ENCODE measurements around the gene PCBD1. TPM values are rescaled to one million over a fixed set of nuclear protein-coding genes. Genes with fewer than 3 reads are reported as not detected.

The PCBD1 gene
- total RNA-seq, 1 donor from 2014 or later, result 54.6 TPM

GRCh38 chr10:70901276-70901878, 13.0 kb upstream of the PCBD1 start:
- Histone ChIP-seq H3K36me3 (ENCODE audit: insufficient read depth, low read length) (no peaks in the 10 kb centered on the region), H3K4me2 (ENCODE audit: low read length) (no peak overlapping the region), H3K79me2 (ENCODE audit: insufficient read depth, low read length) (no peaks in the 10 kb centered on the region), H3K4me3 (ENCODE audit: insufficient read depth, low read depth, low read length) (no peak overlapping the region), H3K27ac (ENCODE audit: low read depth, low read length) (no peak overlapping the region), H3K4me1 (ENCODE audit: insufficient read depth, low read length) (no peaks in the 10 kb centered on the region), H4K20me1 (ENCODE audit: insufficient read depth, low read length) (no peaks in the 10 kb centered on the region), H3K9me3 (ENCODE audit: insufficient read depth, low read depth, low read length) (no peaks in the 10 kb centered on the region), H2AFZ (ENCODE audit: low read depth, low read length) (no peak overlapping the region), H3K9ac (ENCODE audit: low read length) (no peak overlapping the region), H3K27me3 (ENCODE audit: insufficient read depth, low read length) (no peaks in the 10 kb centered on the region)
- Mint-ChIP-seq H3K4me1 (ENCODE audit: low read depth, unreplicated experiment) (no peaks in the 10 kb centered on the region), H3K4me3 (ENCODE audit: unreplicated experiment) (no peak overlapping the region), H3K36me3 (ENCODE audit: low read depth, unreplicated experiment) (peaks cover 2% of the 10 kb centered on the region), H3K9me3 (ENCODE audit: unreplicated experiment) (no peaks in the 10 kb centered on the region), H3K27me3 (ENCODE audit: low read depth, unreplicated experiment) (peaks cover 33% of the 10 kb centered on the region), H3K27ac (ENCODE audit: unreplicated experiment) (no peak overlapping the region)
- TF ChIP-seq EZH2 (IDR thresholded peaks at IDR 0.05; ENCODE audit: insufficient read depth, low read length) (no peak), CTCF (IDR thresholded peaks at IDR 0.05; ENCODE audit: insufficient read depth, low read depth, low read length) (no peak)
- FAIRE-seq (no peak), DNase-seq (ENCODE audit: low read depth) (no peak)

GRCh38 chr10:70899096-70899495, 10.7 kb upstream of the PCBD1 start:
- Histone ChIP-seq H3K4me2 (ENCODE audit: low read length) (no peak overlapping the region), H4K20me1 (ENCODE audit: insufficient read depth, low read length) (no peaks in the 10 kb centered on the region), H3K9ac (ENCODE audit: low read length) (no peak overlapping the region), H3K27me3 (ENCODE audit: insufficient read depth, low read length) (peaks cover 3% of the 10 kb centered on the region), H3K27ac (ENCODE audit: low read depth, low read length) (no peak overlapping the region), H3K79me2 (ENCODE audit: insufficient read depth, low read length) (no peaks in the 10 kb centered on the region), H3K9me3 (ENCODE audit: insufficient read depth, low read depth, low read length) (no peaks in the 10 kb centered on the region), H3K4me1 (ENCODE audit: insufficient read depth, low read length) (no peaks in the 10 kb centered on the region), H2AFZ (ENCODE audit: low read depth, low read length) (no peak overlapping the region), H3K4me3 (ENCODE audit: insufficient read depth, low read depth, low read length) (no peak overlapping the region), H3K36me3 (ENCODE audit: insufficient read depth, low read length) (no peaks in the 10 kb centered on the region)
- FAIRE-seq, result no peak
- no peak overlapping the region for H3K4me3 Mint-ChIP-seq (ENCODE audit: unreplicated experiment)
- H3K27ac Mint-ChIP-seq (ENCODE audit: unreplicated experiment), result no peak overlapping the region
- H3K9me3 Mint-ChIP-seq (ENCODE audit: unreplicated experiment), result no peaks in the 10 kb centered on the region
- no peak for DNase-seq (ENCODE audit: low read depth)
- H3K4me1 Mint-ChIP-seq (ENCODE audit: low read depth, unreplicated experiment), result no peaks in the 10 kb centered on the region
- no peaks in the 10 kb centered on the region for H3K36me3 Mint-ChIP-seq (ENCODE audit: low read depth, unreplicated experiment)
- peaks cover 18% of the 10 kb centered on the region for H3K27me3 Mint-ChIP-seq (ENCODE audit: low read depth, unreplicated experiment)
- TF ChIP-seq CTCF (IDR thresholded peaks at IDR 0.05; ENCODE audit: insufficient read depth, low read depth, low read length), result no peak
- no peak for TF ChIP-seq EZH2 (IDR thresholded peaks at IDR 0.05; ENCODE audit: insufficient read depth, low read length)

- Mint-ChIP-seq H3K27ac (ENCODE audit: unreplicated experiment) (no peak overlapping the region), H3K4me1 (ENCODE audit: low read depth, unreplicated experiment) (no peaks in the 10 kb centered on the region), H3K36me3 (ENCODE audit: low read depth, unreplicated experiment) (no peaks in the 10 kb centered on the region), H3K4me3 (ENCODE audit: unreplicated experiment) (no peak overlapping the region), H3K9me3 (ENCODE audit: unreplicated experiment) (no peaks in the 10 kb centered on the region), H3K27me3 (ENCODE audit: low read depth, unreplicated experiment) (peaks cover 18% of the 10 kb centered on the region)
- no peaks in the 10 kb centered on the region for H3K4me1 ChIP-seq (ENCODE audit: insufficient read depth, low read length)
- H2AFZ ChIP-seq (ENCODE audit: low read depth, low read length), result no peak overlapping the region
- H4K20me1 ChIP-seq (ENCODE audit: insufficient read depth, low read length), result no peaks in the 10 kb centered on the region
- H3K36me3 ChIP-seq (ENCODE audit: insufficient read depth, low read length), result no peaks in the 10 kb centered on the region
- FAIRE-seq (no peak), DNase-seq (ENCODE audit: low read depth) (no peak)
- no peaks in the 10 kb centered on the region for H3K79me2 ChIP-seq (ENCODE audit: insufficient read depth, low read length)
- no peak overlapping the region for H3K27ac ChIP-seq (ENCODE audit: low read depth, low read length)
- H3K4me2 ChIP-seq (ENCODE audit: low read length), result no peak overlapping the region
- no peaks in the 10 kb centered on the region for H3K9me3 ChIP-seq (ENCODE audit: insufficient read depth, low read depth, low read length)
- H3K9ac ChIP-seq (ENCODE audit: low read length), result no peak overlapping the region
- no peak overlapping the region for H3K4me3 ChIP-seq (ENCODE audit: insufficient read depth, low read depth, low read length)
- H3K27me3 ChIP-seq (ENCODE audit: insufficient read depth, low read length), result peaks cover 3% of the 10 kb centered on the region
- no peak for TF ChIP-seq CTCF (IDR thresholded peaks at IDR 0.05; ENCODE audit: insufficient read depth, low read depth, low read length)
- TF ChIP-seq EZH2 (IDR thresholded peaks at IDR 0.05; ENCODE audit: insufficient read depth, low read length), result no peak
Observed at GRCh38 chr10:70898687-70899086, 10.3 kb upstream of the PCBD1 start.
